ENCODE results near the gene CD79B.

CD79B gene

GRCh38 chr17:63880706-63881105 lies 51.4 kb downstream of the CD79B start:
- no peak overlapping the region for H3K9ac ChIP-seq (ENCODE audit: low read length)
- H3K4me3 ChIP-seq (ENCODE audit: low read length) = no peak overlapping the region
- no peak overlapping the region for H3K27ac ChIP-seq (ENCODE audit: low read length)
- H3K9me3 ChIP-seq (ENCODE audit: control insufficient read depth, low read depth, low read length) = no peaks in the 10 kb centered on the region
- peaks cover 11% of the 10 kb centered on the region for H3K4me1 ChIP-seq (ENCODE audit: control insufficient read depth, low read depth, low read length)
- no peaks in the 10 kb centered on the region for H3K36me3 ChIP-seq (ENCODE audit: control insufficient read depth, low read depth, low read length)
- H3K27me3 ChIP-seq (ENCODE audit: control insufficient read depth, insufficient read depth, low read length) = no peaks in the 10 kb centered on the region

All from iPS-18a (cell line).